GM18907 (cell line): ENCODE results near the gene CCDC141.
A peak's percentile ranks its signal among the peaks of the same experiment; 100 is the strongest.

Experiments
- ATAC-seq: cut with Tn5 transposase; IDR thresholded peaks from one replicate; pipeline ENCODE4 v1.9.1; 2021; ENCODE audit warnings: mild to moderate bottlenecking, moderate library complexity; ENCODE audit not compliant: unreplicated experiment

The CCDC141 gene

DNA sequence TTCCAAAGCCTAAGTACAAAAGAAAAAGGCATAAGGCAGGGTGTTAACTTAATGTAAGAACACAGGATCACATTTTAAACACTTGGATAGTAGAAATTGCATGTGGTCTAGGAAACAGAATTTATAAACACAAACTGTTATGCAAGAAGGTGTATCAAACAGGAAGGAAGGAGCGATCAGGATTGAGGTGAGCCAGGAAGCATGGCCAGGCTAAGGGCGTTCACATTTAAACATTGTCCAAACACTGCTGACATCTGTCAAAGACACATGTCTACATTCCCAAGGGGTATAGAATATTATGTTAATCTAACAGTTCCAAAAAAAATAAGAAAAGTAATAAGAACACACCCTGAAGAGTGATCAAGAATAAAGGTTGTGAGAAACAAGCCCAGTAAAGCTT, 71.3 kb downstream of the CCDC141 start:
- ATAC-seq, result no peak

GRCh38 chr2:178976351-178976750, 73.6 kb downstream of the CCDC141 start:
- no peak for ATAC-seq

GRCh38 chr2:178962805-178963433, 87.0 kb downstream of the CCDC141 start:
- ATAC-seq, result no peak

DNA sequence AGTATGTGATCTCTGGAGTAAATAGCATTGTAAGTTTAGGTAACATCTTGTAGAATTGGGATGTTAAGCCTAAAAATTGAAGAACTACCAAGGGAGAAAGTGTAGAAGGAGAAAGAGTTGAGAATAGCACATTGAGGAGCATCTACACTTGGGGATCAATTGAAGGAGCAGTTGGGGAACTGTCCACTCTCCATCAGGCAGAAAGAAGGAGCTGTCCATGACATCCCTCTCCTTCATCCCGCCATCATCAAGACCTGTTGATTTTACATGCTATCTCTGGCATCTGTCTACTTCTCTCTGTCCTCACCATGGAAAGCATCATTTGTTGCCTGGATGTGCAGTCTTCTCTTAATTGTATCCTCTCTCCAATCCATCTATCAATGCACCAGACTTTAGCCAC, 87.8 kb downstream of the CCDC141 start:
- no peak for ATAC-seq

GRCh38 chr2:178954049-178954448, 95.9 kb downstream of the CCDC141 start:
- ATAC-seq, result no peak

GRCh38 chr2:178951266-178952006, 98.5 kb downstream of the CCDC141 start:
- no peak for ATAC-seq

DNA sequence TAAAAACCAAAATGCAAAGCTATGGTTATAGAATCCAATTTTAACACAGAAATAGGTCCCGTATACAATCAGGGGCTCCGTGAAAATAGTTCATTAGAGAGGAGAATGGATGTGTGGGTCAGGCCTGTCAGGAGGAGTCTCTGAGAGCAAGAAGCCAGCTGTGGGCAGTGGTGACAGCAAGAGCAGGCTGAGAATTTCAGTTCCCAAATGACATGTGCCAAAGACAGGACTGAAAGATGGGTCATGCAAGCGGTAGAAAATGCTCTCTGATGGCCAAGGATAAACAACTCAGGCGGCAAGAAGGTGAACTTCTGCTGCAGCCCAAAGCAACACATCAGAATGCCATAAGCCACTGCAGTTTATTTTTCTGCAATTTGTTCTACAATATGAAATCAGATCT, 100.4 kb downstream of the CCDC141 start:
- ATAC-seq, result peak; percentile 82

- no peak for ATAC-seq
These were observed 100.8 kb downstream of the CCDC141 start for GRCh38 chr2:178949151-178949550.

GRCh38 chr2:178947006-178947405, 102.9 kb downstream of the CCDC141 start:
- ATAC-seq, result no peak

DNA sequence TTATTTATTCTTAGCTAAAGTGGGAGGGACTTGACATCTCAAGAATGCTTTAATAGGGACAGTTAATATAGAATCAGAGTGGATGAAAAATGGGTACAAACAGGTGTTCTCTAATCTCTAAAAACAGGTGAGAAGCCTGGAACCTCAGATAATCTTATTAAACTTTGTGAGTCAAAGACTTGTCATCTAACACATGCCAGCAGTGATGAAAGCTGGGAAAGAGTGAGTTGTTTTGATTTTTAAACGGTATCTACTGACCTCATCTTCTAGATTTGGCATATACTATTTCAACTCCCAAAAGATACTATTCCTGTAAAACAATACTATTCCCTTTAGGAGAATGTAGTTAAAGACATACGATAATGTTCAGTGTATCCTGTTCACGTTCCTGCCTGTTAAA, 103.4 kb downstream of the CCDC141 start:
- no peak for ATAC-seq

DNA sequence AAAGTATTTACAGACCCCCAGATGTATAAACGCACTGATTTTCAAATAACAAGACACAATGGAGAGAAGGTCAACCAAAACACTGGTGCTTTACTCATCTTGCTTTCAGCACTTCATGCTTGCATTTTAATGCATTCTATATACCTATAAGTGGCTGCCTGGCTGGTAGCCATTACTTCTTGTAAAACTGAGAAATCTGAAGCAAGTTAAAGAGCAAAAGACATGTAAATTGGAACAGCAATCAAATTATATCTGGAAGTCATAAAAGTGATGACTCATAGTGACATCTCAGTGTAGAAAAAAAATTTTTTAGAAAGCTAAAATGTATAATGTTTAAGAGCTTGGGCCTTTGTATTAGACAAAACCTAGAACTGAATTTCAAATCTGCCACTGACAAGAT, 106.2 kb downstream of the CCDC141 start:
- no peak for ATAC-seq

GRCh38 chr2:178934571-178934970, 115.4 kb downstream of the CCDC141 start:
- no peak for ATAC-seq

DNA sequence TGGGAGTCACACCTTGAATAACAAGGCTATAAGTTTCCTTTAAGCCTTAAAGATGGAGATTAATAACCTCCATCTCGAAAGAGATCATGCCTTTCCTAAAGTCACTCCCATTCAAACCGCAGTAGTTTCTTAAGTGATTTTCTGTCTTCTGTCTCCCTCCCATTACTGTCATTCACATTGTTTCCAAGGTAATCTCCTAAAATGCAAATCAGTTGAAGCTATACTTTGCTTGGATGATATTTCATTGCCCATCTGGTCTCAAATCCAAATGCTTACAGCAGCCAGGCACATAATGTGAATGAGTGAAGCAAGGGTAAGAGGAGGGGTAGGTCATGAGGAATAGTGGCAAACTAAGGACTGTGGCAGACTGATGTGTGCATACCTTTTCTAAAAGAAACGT, 116.4 kb downstream of the CCDC141 start:
- no peak for ATAC-seq

DNA sequence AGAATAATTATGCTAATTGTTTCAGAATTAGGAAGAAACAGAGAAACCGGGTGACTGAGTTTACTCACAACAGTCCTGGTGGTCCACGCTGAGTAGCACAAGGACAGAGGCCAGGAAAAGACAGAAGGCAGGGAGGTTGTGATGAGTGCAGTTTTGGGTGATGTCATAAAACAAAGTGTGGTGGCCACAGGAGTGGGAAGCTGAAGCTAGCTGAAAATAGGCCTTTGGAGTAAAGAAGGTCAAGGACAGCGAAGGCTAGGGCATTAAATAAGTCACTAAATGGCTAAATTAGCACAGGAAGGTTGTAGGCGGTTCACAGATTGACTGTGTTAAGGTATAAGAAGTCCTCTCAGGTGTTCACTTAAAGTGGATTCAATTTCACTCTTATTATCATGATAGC, 121.9 kb downstream of the CCDC141 start:
- peak; percentile 67 for ATAC-seq

GRCh38 chr2:178927173-178927572, 122.8 kb downstream of the CCDC141 start:
- peak; percentile 61 for ATAC-seq

DNA sequence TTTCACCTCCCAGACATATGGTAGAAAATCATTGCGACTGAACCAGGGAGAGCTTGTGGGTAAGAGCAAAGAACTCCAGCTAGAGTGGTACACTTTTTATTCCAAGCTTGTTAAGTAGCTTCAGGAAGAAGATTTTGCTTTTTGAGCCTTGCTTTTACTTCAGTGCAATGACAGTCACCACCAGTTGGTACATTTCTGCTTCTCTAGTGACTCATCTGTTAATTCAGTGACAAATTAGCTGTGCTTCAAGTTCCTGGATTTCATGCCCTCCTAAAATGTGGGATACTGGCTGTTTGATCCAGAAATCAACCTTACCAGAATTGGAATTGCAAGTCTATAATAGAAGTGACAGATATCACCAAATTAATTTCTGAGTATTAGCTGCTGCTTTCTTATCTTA, 125.1 kb downstream of the CCDC141 start:
- ATAC-seq, result no peak

GRCh38 chr2:178923546-178923945, 126.4 kb downstream of the CCDC141 start:
- no peak for ATAC-seq

DNA sequence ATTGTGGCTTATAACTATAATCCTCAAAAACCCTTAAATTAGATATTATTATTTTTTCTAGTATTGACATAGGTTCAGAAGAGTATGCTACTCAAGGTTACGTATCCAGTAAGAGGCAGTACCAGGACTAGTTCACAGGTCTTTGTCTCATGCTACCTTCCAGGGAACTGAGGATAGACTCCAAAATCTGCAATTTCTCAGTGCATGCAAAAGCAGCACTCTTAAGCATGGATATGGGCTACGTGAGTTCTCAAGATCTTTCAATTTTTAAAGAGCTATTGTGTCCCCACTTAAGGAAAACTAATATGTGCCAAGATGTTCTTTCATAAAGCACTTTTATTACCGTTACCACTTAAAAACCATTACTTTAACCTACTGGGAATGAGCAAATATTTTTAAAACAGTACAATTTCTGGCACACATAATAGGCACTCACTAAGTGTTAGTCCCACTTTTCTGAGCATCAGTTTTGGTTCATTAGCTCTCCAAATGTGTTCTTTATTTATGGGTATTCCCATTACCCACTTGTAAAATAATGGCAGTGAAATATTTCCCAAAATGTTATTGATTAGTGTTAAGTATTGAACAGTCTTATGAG, 128.9 kb downstream of the CCDC141 start:
- ATAC-seq, result no peak

DNA sequence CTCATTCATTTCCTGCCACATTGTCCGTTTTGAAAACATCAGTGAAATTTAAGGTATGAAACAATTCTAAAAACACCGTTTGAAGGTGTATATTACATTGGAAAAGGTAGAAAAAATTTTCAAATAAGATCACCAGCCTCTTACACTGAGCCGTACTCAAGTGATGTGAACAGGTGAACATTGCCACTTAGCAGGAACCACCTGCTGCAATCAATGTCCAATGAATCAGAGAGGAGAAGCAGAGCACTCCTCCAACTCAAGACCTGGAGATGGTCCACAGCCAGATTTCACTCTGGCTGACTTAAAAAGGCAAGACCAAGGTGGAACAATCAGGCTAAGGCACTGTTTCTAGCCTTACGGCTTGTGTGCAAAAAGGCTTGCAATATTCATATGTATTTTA, 132.4 kb downstream of the CCDC141 start:
- ATAC-seq, result no peak

DNA sequence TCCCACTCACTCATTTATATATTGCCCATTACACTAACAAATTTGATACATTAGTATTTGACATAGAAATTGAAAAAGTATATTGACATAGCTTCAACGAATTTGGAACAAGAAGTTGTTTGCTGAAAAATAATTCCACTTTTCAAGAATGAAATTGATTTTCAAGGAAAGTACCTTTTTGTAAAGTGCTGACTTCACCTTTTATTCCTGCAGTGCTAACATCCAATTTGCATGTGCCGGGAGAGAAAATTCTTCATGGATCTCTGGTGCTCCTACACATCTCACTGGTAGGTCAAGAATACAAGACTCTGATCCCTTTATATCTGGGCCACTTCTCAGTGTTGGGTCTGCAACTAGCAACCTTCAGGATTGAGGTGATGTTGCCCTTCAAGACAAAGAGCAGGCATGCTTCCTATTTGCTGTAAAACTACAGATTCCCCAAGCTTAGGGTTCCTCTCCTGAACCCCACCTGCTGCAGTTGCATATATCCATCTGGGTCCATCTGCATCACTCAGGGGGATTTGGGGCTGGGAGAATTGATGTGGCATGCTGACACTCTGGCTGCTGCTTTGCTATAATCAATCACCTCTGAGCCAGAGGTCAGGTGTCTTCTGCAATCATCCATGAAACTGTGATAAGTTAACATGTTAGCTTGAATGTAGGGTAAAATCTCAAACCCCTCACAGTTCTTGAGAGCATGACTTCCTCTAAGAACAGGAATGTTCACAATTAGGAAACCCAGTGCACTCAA, 134.3 kb downstream of the CCDC141 start:
- ATAC-seq, result no peak

DNA sequence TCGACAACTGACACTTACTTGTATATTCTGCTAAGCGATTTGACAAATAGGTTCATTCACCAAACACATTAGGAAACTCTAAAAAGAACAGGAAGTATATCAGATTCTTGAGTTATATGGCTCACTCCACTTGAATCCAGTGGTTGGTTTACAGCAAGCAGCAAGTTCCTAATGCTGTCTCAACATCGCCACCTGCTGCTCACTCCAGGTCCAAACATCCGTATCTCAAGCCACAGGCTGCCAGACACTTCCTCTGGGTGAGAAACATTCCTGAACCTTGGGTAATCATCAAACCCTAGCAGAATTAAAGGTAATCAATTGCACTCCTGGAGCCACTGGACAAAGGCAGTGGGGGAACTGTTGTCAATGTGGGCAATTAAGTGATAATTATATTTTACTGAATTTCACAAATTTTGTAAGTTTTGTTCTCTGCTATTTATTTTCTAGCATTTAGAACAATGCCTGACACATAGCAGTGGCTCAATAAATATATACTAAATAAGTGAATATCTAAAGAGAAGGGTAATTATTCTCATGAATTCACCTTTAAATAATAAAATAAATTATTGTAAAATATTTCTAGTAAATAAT, 135.6 kb downstream of the CCDC141 start:
- peak; percentile 87 for ATAC-seq
